Measurements from ENCODE around the gene NR5A1. TPM values are rescaled to one million over a fixed set of nuclear protein-coding genes. Genes with fewer than 3 reads are reported as not detected.

NR5A1 gene
- total and polyA plus RNA-seq, 7 donors: 0.03 to 0.60 TPM; not detected in 5

DNA sequence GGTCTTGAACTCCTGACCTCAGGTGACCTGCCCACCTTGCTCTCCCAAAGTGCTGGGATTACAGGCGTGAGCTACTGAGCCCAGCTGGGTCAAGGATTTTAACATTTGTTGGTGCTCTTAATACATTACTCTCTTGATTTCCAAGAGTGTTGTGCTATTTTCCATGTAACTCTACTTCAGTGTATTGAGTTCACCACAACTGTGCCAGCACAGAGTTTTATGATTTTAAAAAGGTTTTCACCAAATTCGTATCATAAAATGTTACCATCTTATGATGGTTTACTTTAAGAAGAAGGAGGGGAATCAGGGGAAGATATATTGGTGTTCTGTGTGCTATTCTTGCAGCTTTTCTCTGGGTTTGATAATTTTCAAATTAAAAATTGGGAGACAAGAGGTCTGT lies 63.6 kb downstream of the NR5A1 start:
- H3K4me3 ChIP-seq: no peak overlapping the region
- TF ChIP-seq POLR2AphosphoS5 (IDR thresholded peaks at IDR 0.05) (no peak), EP300 (IDR thresholded peaks at IDR 0.05) (no peak), POLR2A (IDR thresholded peaks at IDR 0.05) (no peak)
- TF ChIP-seq, protein P1, sequence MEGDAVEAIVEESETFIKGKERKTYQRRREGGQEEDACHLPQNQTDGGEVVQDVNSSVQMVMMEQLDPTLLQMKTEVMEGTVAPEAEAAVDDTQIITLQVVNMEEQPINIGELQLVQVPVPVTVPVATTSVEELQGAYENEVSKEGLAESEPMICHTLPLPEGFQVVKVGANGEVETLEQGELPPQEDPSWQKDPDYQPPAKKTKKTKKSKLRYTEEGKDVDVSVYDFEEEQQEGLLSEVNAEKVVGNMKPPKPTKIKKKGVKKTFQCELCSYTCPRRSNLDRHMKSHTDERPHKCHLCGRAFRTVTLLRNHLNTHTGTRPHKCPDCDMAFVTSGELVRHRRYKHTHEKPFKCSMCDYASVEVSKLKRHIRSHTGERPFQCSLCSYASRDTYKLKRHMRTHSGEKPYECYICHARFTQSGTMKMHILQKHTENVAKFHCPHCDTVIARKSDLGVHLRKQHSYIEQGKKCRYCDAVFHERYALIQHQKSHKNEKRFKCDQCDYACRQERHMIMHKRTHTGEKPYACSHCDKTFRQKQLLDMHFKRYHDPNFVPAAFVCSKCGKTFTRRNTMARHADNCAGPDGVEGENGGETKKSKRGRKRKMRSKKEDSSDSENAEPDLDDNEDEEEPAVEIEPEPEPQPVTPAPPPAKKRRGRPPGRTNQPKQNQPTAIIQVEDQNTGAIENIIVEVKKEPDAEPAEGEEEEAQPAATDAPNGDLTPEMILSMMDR (IDR thresholded peaks at IDR 0.05): no peak
- no peak overlapping the region for H3K27ac ChIP-seq
- WGBS, 2 donors: 91 to 92% methylated on average over 2 of the region's 2 CpGs
- peak; percentile 9 for DNase-seq
- H3K27me3 ChIP-seq: peaks cover 0 to 11% (median 0%) of the 10 kb centered on the region in 3 donors
- intact Hi-C loops (cut with DNase I): no loop called here
- peaks cover 0 to 2% (median 0%) of the 10 kb centered on the region in 4 donors for H3K9me3 ChIP-seq
- no peaks in the 10 kb centered on the region for H3K4me1 ChIP-seq
- no peaks in the 10 kb centered on the region for H3K36me3 ChIP-seq

DNA sequence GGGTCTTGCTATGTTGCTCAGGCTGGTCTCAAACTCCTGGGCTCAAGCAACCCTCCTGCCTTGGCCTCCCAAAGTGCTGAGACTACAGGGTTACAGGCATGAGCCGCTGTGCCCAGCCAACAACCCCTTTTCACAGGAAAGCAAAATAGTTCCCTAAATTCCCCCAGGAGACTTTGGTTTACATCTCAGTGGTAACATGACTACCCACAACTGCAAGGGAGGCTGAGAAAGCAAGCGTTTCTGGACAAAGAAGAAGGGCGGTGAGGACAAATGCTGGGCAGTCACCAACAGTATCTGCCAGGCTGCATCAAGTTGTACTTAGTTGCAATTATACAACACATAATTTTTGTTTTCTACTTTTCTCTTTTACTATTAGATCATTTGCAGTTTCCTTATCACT lies 64.4 kb downstream of the NR5A1 start:
- intact Hi-C loops (cut with DNase I): no loop called here
- Histone ChIP-seq H3K27ac (no peak overlapping the region), H3K27me3 (peaks cover 0 to 11% (median 0%) of the 10 kb centered on the region in 3 donors), H3K4me3 (no peak overlapping the region), H3K36me3 (no peaks in the 10 kb centered on the region), H3K4me1 (no peaks in the 10 kb centered on the region), H3K9me3 (peaks cover 0 to 2% (median 0%) of the 10 kb centered on the region in 4 donors)
- DNase-seq: peak; percentile 2
- TF ChIP-seq, protein P1 (IDR thresholded peaks at IDR 0.05): no peak
- TF ChIP-seq POLR2AphosphoS5 (IDR thresholded peaks at IDR 0.05): no peak
- no peak for TF ChIP-seq EP300 (IDR thresholded peaks at IDR 0.05)
- TF ChIP-seq POLR2A (IDR thresholded peaks at IDR 0.05): no peak
- 72 to 73% methylated on average over 3 of the region's 3 CpGs for WGBS, 2 donors

DNA sequence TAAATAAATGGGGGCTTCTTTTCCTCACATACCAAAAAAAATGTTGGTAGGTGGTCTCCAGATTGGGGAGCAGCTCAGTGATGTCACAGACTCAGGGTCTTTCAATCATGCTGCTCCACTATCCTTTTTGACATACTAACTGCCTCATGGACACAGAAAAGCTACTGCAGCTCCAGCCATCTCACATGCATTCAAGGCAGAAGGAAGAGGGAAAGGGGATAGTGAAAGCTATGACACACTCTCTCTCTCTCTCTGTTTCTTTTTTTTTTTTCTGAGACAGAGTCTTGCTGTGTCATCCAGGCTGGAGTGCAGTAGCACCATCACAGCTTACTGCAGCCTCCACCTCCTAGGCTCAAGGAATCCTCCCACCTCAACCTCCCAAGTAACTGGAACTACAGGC lies 64.8 kb downstream of the NR5A1 start:
- peaks cover 0 to 2% (median 0%) of the 10 kb centered on the region in 4 donors for H3K9me3 ChIP-seq
- no peaks in the 10 kb centered on the region for H3K36me3 ChIP-seq
- H3K4me3 ChIP-seq: no peak overlapping the region
- peaks cover 0 to 11% (median 0%) of the 10 kb centered on the region in 3 donors for H3K27me3 ChIP-seq
- intact Hi-C loops (cut with DNase I): no loop called here
- TF ChIP-seq EP300 (IDR thresholded peaks at IDR 0.05) (no peak), POLR2A (IDR thresholded peaks at IDR 0.05) (no peak), POLR2AphosphoS5 (IDR thresholded peaks at IDR 0.05) (no peak)
- TF ChIP-seq, protein P1 (IDR thresholded peaks at IDR 0.05): no peak
- no peak overlapping the region for H3K27ac ChIP-seq
- DNase-seq: no peak
- H3K4me1 ChIP-seq: no peaks in the 10 kb centered on the region

DNA sequence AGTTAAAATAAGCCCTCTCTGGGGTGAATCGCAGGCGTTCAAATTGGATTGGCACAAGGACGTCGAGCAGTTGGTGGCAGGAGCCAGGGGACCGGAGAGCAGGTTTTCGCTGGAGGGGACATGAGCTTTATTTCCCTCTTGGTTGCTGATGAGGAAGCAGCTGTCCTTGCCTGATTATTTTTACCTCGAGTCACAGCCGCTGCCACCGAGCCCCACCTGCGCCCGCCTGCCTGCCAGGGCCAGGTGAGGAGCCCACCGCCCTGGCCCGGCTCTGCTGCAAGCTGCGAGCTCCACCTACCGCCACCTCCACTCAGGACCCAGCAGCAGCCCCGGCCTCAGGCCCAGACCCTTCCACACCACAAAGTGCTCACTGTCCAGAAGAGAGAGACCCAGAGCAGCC lies 65.9 kb downstream of the NR5A1 start:
- 51 to 87% methylated on average over 16 of the region's 16 CpGs for WGBS, 2 donors
- H3K4me3 ChIP-seq: no peak overlapping the region
- H3K4me1 ChIP-seq: no peaks in the 10 kb centered on the region
- no peaks in the 10 kb centered on the region for H3K36me3 ChIP-seq
- no peak overlapping the region for H3K27ac ChIP-seq
- TF ChIP-seq POLR2A (IDR thresholded peaks at IDR 0.05) (no peak), POLR2AphosphoS5 (IDR thresholded peaks at IDR 0.05) (no peak), EP300 (IDR thresholded peaks at IDR 0.05) (no peak)
- TF ChIP-seq, protein P1 (IDR thresholded peaks at IDR 0.05): no peak
- peaks cover 0 to 1% (median 0%) of the 10 kb centered on the region in 3 donors for H3K27me3 ChIP-seq
- intact Hi-C loops (cut with DNase I): no loop called here
- H3K9me3 ChIP-seq: peaks cover 0 to 2% (median 0%) of the 10 kb centered on the region in 4 donors
- DNase-seq: peak; percentile 26

DNA sequence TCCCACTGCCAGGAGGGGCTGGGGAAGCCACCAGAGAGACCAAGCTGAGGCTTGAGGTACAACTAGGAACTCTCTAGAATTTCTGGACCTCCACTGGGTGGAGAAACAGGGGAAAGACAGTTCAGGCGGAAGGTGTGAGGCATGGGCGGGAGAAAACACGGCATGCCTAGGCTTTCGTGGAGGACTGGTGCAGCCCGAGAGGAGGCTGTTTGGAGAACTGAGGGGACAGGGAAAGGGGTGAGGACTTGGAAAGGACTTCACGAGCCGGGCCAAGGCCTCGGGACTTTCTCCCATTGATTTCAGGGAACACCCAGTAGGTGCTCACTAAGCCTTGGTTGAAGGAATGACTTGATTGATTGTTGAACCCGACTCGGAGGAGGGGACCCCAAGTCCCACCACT lies 66.4 kb downstream of the NR5A1 start:
- Histone ChIP-seq H3K27ac (no peak overlapping the region), H3K27me3 (no peaks in the 10 kb centered on the region), H3K36me3 (no peaks in the 10 kb centered on the region), H3K9me3 (peaks cover 0 to 2% (median 0%) of the 10 kb centered on the region in 4 donors), H3K4me3 (no peak overlapping the region), H3K4me1 (no peaks in the 10 kb centered on the region)
- no peak for TF ChIP-seq EP300 (IDR thresholded peaks at IDR 0.05)
- TF ChIP-seq POLR2AphosphoS5 (IDR thresholded peaks at IDR 0.05): no peak
- no peak for TF ChIP-seq POLR2A (IDR thresholded peaks at IDR 0.05)
- TF ChIP-seq, protein P1 (IDR thresholded peaks at IDR 0.05): no peak
- peak; percentile 14 for DNase-seq
- 85 to 88% methylated on average over 10 of the region's 10 CpGs for WGBS, 2 donors
- intact Hi-C loops (cut with DNase I): no loop called here

Measured in sigmoid colon (tissue), 7 donors.